Cortex of kidney (tissue), 1 donor: Measurements from ENCODE around the gene THAP10.

Experiments
- DNase-seq: peaks from one replicate; lab custom pipeline; 2025; lab: John Stamatoyannopoulos, UW

Gene THAP10

GRCh38 chr15:70853973-70854665 is 38.1 kb downstream of the THAP10 start, which contains the start of gene LARP6:
TSS of gene LARP6 (minus strand) at chr15:70854157. CDS start at chr15:70854088, 69 bp downstream.
- no peak for DNase-seq

DNA sequence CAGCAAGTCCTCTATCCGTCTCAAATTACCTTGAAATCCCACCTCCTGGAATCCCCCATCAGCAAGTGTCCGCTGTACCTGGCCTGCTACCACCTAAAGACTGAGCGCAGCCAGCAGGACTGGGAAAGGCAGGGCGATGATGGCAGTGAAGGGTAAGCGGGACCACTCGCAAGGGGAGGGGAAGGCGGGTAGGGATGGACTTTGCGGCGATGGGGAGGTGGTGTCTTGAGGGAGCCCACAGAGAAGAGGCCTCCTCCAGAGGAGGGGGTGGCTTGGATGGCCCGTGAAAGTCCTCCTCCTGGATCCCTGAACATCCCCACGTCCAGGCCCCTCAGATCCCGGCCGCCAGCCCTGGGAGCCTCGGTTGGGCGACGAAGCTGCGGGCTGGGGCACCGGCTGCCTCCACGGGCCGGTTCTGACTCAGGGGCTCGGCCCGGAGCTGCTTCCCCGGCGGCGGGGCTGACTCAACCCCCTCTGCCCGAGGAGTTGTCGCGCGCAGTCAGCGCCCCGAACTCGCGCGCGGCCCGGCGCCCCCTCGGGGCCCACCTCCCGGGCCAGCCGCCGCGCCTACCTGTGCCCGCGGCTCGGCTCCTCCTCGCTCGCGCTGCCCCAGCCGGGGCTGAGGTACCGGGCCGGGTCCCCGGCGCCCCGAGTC is 38.8 kb downstream of the THAP10 start:
- DNase-seq: no peak

DNA sequence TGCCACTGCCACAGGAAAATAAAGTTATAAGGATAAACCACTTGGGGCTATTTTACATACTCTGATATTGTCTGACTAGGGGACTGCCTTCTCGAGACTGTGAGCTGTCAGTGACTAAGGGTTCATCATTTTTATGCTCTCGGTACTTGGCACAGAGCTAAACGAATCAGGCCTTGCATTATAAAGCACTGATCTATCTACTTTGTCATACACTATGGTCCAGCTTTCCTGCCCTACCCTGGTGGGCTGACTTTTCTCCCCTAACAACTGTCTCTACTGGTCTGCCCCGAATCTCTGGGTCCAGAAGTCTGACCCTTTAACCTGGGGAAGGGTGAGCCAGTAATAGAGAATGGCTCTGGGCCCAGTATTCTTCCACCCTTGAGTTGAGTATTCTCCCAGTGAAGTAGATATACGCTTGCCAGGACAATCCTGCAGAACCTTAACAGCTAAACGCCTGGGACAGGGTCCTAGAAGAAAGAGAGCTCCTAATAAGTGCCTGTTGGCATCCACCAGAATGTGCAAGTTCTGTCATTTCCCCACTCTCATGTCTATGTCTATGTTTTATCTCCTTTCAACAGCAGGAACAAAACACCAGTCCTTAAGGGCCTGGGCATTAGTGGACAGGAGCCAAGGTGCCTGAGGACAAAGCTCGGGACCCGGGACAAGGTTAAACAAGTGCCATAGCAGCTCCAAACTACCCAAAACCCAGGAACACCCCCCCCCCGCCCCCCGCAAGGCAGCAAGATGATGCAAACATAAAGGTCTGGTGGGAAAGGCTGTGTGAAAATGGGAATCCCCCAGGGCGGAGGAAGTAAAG is 39.5 kb downstream of the THAP10 start:
- no peak for DNase-seq

- DNase-seq: no peak
These were observed 40.3 kb downstream of the THAP10 start for GRCh38 chr15:70851889-70852288.

DNA sequence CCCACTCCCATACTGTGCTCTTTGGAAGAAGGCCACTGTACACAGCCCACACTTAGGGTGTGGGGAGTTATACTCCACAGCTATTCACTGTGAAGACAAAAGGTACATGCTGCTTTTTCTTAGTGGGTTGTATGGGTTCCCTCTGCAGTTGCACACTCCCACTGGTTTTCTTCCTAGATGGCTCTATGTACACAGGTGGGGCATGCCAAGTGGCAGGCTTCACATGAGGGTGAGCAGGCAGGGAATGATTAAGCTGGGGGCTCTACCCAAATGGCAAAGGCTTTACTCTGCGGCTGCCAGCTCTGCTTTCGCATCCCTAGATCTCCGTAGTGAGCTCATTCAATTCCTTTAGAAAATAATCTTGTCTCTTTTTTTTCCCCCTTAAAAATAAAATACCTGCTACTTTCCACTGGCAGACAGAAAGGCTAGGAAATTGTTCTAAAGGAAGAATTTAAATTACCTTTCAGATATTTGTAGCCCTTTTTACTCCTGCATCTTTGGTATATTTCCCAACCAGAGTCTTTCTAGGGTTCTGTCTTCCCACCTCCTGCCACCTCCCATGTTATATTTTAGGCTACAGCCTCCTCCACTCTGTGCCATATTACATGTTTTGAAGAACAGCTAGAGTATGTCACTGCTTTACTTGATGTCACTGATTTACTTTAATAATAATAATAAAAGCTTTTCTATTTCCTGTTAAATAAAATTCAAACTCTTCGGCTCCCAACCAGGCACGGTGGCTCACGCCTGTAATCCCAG is 46.5 kb downstream of the THAP10 start:
- DNase-seq: no peak

- DNase-seq: no peak
These were observed 54.8 kb downstream of the THAP10 start for GRCh38 chr15:70837476-70837875.

GRCh38 chr15:70835841-70836240 is 56.4 kb downstream of the THAP10 start:
- DNase-seq: no peak

GRCh38 chr15:70835415-70835814 is 56.8 kb downstream of the THAP10 start:
- DNase-seq: no peak

DNA sequence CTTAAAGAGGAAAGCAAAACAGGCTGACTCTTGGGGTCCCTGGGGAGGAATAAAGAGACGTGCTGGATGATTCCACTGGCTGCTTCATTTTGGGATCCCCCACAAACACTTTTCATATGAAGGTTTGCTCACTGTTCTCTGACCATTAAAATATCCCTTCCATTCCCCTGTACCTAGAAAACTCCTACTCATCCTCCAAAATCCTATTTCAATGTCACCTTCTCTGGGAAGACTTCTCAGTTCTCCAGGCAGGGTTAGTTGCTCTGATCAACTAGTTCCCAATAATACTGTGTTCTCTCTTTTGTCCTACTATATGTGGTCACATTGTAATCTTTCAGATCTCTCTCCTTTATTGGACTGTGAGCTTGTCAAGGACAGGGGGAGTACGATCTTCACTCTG is 57.2 kb downstream of the THAP10 start:
- DNase-seq: no peak

DNA sequence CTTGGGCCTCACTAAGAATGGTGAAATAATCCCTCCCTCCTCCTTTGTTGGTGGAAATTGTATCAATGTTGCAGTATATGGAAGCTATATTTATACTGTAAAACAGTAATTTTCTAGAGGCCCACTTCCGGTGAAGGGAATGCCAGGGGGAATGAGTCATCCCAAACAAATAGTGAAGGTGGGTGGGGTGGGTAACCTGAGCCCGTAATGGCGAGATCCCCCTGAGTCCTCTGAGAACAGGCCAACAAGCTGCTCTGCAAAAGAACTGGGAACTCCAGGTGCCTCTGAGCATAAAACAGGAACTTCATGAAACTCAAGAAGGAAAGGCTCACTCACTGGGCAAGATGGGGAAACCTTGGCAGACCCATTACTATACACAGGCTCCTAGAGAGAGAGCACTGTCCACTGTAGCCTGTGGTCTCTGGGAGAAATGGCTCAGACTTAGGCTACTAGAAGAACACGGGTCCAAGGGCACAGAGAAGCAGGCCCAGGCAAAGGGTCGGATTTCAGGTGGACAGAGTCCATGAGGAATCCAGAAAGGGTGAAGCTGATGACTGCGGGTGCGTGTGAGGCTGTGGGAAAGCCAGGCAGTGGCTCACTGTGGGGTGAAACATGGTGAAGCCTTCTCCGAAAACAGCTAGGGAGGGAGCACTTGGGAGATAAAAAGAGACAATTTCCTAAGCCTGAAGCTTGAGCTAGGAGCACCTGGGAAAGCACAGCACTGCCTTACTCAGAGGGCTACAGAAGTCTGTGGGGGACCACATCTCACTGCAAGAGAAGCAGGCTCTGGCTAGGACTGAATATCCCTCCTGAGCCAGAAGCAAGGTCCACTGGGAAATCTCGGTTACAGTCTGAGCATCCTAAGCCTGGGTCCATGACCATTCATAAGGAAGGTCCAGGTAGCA is 58.1 kb downstream of the THAP10 start:
- DNase-seq: no peak

GRCh38 chr15:70833422-70833821 is 58.8 kb downstream of the THAP10 start:
- DNase-seq: no peak

- DNase-seq: no peak
These were observed 60.1 kb downstream of the THAP10 start for GRCh38 chr15:70832176-70832575.
